SK-N-SH treated with all-trans-retinoic acid at 6 μM for 48 hours (cell line): ENCODE results near the gene THUMPD2.
"Not testable (repeated sequence)": the region's sequence is repeated elsewhere in the genome, so short reads cannot be mapped to it uniquely, and the experiment has no call there.

ENCODE experiments used
- ATAC-seq: fragments of 200-7000 bp; cut with Tn5 transposase; 3 replicates; pipeline ENCODE4 v1.9.1; 2020; ENCODE audit warnings: mild to moderate bottlenecking, moderate library complexity
- ARNTL ChIP-seq: fragments of 450-650 bp; formaldehyde crosslinking; IDR thresholded peaks from 2 replicates; pipeline ENCODE4 v1.5.0; 2020; ENCODE audit warnings: low read depth, mild to moderate bottlenecking, moderate library complexity, borderline replicate concordance
- BACH2 ChIP-seq: fragments of 250-450 bp; sonication (Bioruptor Pico); IDR thresholded peaks from 2 replicates; pipeline ENCODE4 v1.9.0; 2021; ENCODE audit warnings: mild to moderate bottlenecking, borderline replicate concordance
- CSRNP3 ChIP-seq: fragments of 250-450 bp; sonication (Bioruptor Pico); IDR thresholded peaks from 2 replicates; pipeline ENCODE4 v1.5.1; 2021; ENCODE audit warnings: mild to moderate bottlenecking, moderate library complexity
- ESRRG ChIP-seq: fragments of 250-450 bp; sonication (Bioruptor Pico); IDR thresholded peaks from 2 replicates; pipeline ENCODE4 v1.6.1; 2021; ENCODE audit warnings: mild to moderate bottlenecking
- ISL1 ChIP-seq: fragments of 250-450 bp; sonication (Bioruptor Pico); IDR thresholded peaks from 2 replicates; pipeline ENCODE4 v2.1.2; 2022; ENCODE audit warnings: mild to moderate bottlenecking, moderate library complexity
- OSR1 ChIP-seq: fragments of 250-450 bp; sonication (Bioruptor Pico); IDR thresholded peaks from 2 replicates; pipeline ENCODE4 v1.8.0; 2022; ENCODE audit warnings: moderate library complexity, mild to moderate bottlenecking, inconsistent platforms
- POU6F1 ChIP-seq: fragments of 250-450 bp; sonication (Bioruptor Pico); IDR thresholded peaks from 2 replicates; pipeline ENCODE4 v1.8.0; 2021; ENCODE audit warnings: low read depth, mild to moderate bottlenecking, moderate library complexity, borderline replicate concordance
- PPARA ChIP-seq: fragments of 250-450 bp; sonication (Bioruptor Pico); IDR thresholded peaks from 2 replicates; pipeline ENCODE4 v1.5.0; 2020; ENCODE audit warnings: mild to moderate bottlenecking, borderline replicate concordance
- RARB ChIP-seq: fragments of 250-450 bp; sonication (Bioruptor Pico); IDR thresholded peaks from 2 replicates; pipeline ENCODE4 v1.8.0; 2021; ENCODE audit warnings: mild to moderate bottlenecking, moderate library complexity
- SNAI2 ChIP-seq: fragments of 250-450 bp; sonication (Bioruptor Pico); IDR thresholded peaks from 2 replicates; pipeline ENCODE4 v1.5.0; 2020; ENCODE audit warnings: mild to moderate bottlenecking, moderate library complexity
- TCF4 ChIP-seq: fragments of 250-450 bp; sonication (Bioruptor Pico); IDR thresholded peaks from 2 replicates; pipeline ENCODE4 v1.8.0; 2021; ENCODE audit warnings: mild to moderate bottlenecking, moderate library complexity, borderline replicate concordance
- TSHZ2 ChIP-seq: fragments of 250-450 bp; sonication (Bioruptor Pico); IDR thresholded peaks from 2 replicates; pipeline ENCODE4 v1.5.0; 2020; ENCODE audit warnings: mild to moderate bottlenecking, moderate library complexity
- ZC3H10 ChIP-seq: fragments of 250-450 bp; sonication (Bioruptor Pico); IDR thresholded peaks from 2 replicates; pipeline ENCODE4 v1.5.1; 2021; ENCODE audit warnings: mild to moderate bottlenecking, moderate library complexity
- ZFP30 ChIP-seq: fragments of 450-650 bp; formaldehyde crosslinking; IDR thresholded peaks from 2 replicates; pipeline ENCODE4 v1.5.0; 2022; ENCODE audit warnings: mild to moderate bottlenecking, moderate library complexity
- ZNF565 ChIP-seq: fragments of 450-650 bp; formaldehyde crosslinking; conservative IDR thresholded peaks from 2 replicates; pipeline ENCODE4 v1.5.0; 2020; ENCODE audit warnings: low read depth, mild to moderate bottlenecking, moderate library complexity
- ZNF70 ChIP-seq: fragments of 450-650 bp; formaldehyde crosslinking; IDR thresholded peaks from 2 replicates; pipeline ENCODE4 v1.5.0; 2020; ENCODE audit warnings: mild to moderate bottlenecking, moderate library complexity
- ZNF8 ChIP-seq: fragments of 450-650 bp; formaldehyde crosslinking; IDR thresholded peaks from 2 replicates; pipeline ENCODE4 v1.5.0; 2020; ENCODE audit warnings: mild to moderate bottlenecking, moderate library complexity
- TF ChIP-seq, protein P1 (sequence below): fragments of 250-450 bp; sonication (Bioruptor Pico); IDR thresholded peaks from 2 replicates; pipeline ENCODE4 v1.5.1; 2020; ENCODE audit warnings: low read depth, mild to moderate bottlenecking, moderate library complexity

Gene THUMPD2

GRCh38 chr2:39796134-39796533, 17.1 kb upstream of the THUMPD2 start:
- no peak for ATAC-seq
- TF ChIP-seq POU6F1 (CRISPR knock-in tag) (no peak), TSHZ2 (no peak), SNAI2 (no peak), ISL1 (CRISPR knock-in tag) (no peak)

GRCh38 chr2:39790216-39790818, 11.3 kb upstream of the THUMPD2 start:
- not testable (repeated sequence) for ATAC-seq

- ATAC-seq, result no peak
- no peak for TF ChIP-seq TCF4
- TF ChIP-seq ZFP30, result no peak
- TF ChIP-seq ESRRG (CRISPR knock-in tag), result no peak
- TF ChIP-seq POU6F1 (CRISPR knock-in tag), result no peak
- no peak for TF ChIP-seq ZNF8
- no peak for TF ChIP-seq ARNTL (CRISPR knock-in tag)
- TF ChIP-seq BACH2 (CRISPR knock-in tag), result no peak
- no peak for TF ChIP-seq TSHZ2
Measured at GRCh38 chr2:39787950-39788349, 8.9 kb upstream of the THUMPD2 start.

GRCh38 chr2:39786761-39787522, 7.9 kb upstream of the THUMPD2 start:
- no peak for TF ChIP-seq ZC3H10 (CRISPR knock-in tag)
- no peak for TF ChIP-seq BACH2 (CRISPR knock-in tag)
- no peak for TF ChIP-seq ZFP30
- no peak for TF ChIP-seq ARNTL (CRISPR knock-in tag)
- no peak for TF ChIP-seq PPARA (CRISPR knock-in tag)
- no peak for TF ChIP-seq OSR1
- no peak for TF ChIP-seq ZNF8
- TF ChIP-seq ESRRG (CRISPR knock-in tag), result no peak
- no peak for TF ChIP-seq POU6F1 (CRISPR knock-in tag)
- no peak for TF ChIP-seq TCF4
- no peak for TF ChIP-seq ZNF565
- no peak for TF ChIP-seq CSRNP3 (CRISPR knock-in tag)
- TF ChIP-seq, protein P1, sequence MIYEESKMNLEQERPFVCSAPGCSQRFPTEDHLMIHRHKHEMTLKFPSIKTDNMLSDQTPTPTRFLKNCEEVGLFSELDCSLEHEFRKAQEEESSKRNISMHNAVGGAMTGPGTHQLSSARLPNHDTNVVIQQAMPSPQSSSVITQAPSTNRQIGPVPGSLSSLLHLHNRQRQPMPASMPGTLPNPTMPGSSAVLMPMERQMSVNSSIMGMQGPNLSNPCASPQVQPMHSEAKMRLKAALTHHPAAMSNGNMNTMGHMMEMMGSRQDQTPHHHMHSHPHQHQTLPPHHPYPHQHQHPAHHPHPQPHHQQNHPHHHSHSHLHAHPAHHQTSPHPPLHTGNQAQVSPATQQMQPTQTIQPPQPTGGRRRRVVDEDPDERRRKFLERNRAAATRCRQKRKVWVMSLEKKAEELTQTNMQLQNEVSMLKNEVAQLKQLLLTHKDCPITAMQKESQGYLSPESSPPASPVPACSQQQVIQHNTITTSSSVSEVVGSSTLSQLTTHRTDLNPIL, result no peak
- TF ChIP-seq SNAI2, result no peak
- no peak for TF ChIP-seq ZNF70 (CRISPR knock-in tag)
- no peak for TF ChIP-seq RARB (CRISPR knock-in tag)
- no peak for ATAC-seq
